Fibroblast of lung (primary cell): Measurements from ENCODE around the gene SAV1.

Experiments
- CTCF ChIP-seq, 2 donors: IDR thresholded peaks in 1 of 2; conservative IDR thresholded peaks in 1 of 2; 1 replicate in 1 of 2; 2 replicates in 1 of 2; pipeline ENCODE4 v1.5.1; 2011 to 2012; ENCODE audit warnings: low read length in 2 of 2, control low read depth in 1 of 2, inconsistent platforms in 1 of 2, low read depth in 1 of 2, mild to moderate bottlenecking in 1 of 2
- EZH2 ChIP-seq: IDR thresholded peaks from 2 replicates; pipeline ENCODE4 v1.5.1; 2012; ENCODE audit warnings: low read length, control low read depth, mild to moderate bottlenecking; ENCODE audit errors: missing control alignments

GRCh38 chr14:50608302-50608851 is 59.7 kb downstream of the SAV1 start:
- TF ChIP-seq CTCF (conservative IDR thresholded peaks at IDR 0.05 in 1 of 2, IDR thresholded peaks at IDR 0.05 in 1 of 2; ENCODE audit: low read depth in 1 of 2, low read length in 2 of 2) (no peak), EZH2 (no peak)
